ENCODE data around the gene CHURC1.

- TF ChIP-seq CTCF (IDR thresholded peaks at IDR 0.05) (no peak), POLR2A (IDR thresholded peaks at IDR 0.05; ENCODE audit: low read depth) (no peak)
Measured at GRCh38 chr14:64963611-64964010, 49.4 kb downstream of the CHURC1 start.

Data from esophagus muscularis mucosa (tissue), 3 donors.